CD4-positive, alpha-beta T cell treated with Interleukin-21 for 1 hour (primary cell): ENCODE measurements around the gene TMPRSS6.

Experiments
- DNase-seq: peaks from one replicate; pipeline ENCODE4 v3.0.0-alpha.2; 2020

Gene TMPRSS6

DNA sequence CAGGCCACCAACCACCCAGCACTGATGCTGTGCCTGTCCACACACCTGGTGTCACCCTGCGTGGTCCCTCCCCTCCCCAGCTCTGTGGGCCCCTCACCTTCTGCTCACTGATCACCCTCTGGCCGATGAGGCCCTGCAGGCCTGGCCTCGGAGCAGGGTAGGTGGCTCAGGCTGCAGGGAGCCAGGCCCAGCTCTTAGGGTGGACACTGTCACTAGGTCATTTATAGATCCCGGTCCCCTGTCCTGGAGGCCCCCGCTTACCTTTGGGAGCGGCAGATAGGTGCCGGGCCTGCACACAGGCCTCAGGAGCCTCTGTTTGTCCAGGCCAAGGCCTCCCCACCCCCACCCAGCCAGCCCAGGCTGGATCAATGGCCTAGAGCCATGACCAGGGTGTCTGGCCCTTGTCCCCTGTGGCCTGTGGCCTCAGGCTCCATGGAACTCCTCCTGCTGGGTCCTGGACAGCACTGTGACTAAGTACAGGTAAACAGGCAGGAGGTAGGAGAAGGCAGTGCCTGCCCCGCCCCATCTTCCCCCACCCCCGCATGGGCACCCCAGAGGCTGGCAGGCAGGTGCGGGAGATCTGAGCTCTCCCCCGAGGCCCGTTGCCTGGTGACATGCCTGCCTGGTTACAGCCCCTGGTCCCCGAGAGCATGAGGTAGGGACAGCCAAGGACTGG is at the start of gene TMPRSS6:
Gene TMPRSS6, minus strand, starts transcription at position 472 of the 676 bp plus-strand sequence. CDS start 6,296 bp downstream, outside the sequence.
- DNase-seq: no peak

DNA sequence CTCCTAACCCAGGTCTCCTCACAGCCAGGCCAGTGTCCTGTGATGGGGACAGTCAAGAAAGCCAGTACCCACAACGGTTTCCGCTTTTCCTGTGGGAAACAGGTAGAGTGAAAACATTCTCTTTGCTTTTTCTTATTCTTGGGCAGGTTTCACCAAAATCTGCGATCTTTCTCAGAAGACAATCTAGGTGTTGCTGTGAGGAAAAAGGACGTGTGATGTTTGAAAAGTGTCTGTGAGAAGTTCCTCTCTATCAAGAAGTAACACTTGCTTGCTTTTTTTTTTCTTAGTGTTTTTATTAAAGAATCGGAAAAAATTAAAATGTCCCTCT is 49.4 kb upstream of the TMPRSS6 start:
- DNase-seq: no peak

DNA sequence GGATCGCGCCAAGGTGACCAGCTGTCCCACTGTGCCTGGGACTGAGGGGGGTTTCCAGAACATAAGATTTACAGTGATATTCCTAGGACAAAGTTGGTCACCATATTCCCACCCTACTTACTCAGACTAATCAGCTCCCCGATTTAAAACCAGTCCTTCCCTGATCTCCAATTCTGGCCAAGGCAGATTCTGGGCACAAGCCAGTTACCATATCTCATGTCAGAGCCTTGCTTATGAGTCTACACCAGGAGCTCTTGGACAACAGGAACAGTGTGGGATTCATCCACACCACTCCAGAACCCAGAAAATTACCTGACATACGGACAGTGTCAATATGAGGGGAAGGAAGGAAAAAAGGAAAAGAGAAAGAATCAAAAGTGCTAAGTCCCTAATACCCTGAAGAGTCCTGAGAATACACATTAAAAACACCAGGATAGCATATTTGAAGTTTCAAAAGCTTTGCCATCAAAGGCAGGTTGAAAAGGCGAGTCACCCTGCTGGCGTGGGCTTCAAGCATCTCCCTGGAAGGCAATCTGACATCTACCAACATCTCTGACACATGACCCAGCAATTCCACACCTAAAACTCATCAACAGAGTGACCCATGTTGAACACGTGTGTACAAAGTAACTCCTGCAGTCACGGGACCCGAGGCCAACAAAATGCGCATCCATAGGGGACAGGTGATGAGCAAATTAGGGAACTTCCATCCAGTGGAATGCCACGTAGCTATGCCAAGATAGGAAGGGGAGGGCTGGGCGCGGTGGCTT is 48.2 kb upstream of the TMPRSS6 start:
- no peak for DNase-seq

DNA sequence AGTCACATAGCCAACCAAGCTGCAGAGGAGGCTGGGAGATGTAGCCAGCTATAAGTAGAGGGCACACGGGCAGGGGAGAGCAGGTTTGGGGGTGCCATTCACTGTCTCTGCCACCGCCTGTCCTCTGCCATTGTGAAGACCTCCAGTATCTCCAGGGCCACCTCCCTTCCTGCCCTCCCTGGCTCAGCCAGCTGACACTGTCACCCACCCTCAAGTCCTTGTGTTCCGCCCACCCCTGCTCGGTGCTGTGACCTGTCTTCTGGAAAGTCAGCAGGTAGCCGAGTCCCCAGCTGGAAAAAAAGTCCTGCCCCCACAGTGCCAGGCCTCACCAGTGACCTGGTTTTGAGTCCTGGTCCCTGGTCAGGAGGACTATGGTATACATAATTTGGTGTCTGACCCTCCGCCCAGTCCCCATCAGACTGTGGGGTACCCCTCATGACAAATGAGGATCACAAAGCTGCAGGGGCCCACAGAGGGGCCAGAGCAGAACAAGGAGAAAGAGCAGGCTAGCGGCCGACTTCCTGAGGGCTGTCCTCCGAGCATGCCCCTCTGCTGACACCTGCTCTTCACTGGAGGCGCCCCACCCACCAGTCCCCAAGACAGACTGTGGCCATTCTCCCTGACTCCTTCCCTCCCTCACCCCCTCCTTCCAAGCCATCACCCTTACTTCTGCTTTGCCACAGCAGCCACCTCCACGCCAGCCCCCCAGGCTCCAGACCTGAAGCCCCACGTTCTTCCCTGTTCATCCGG is 47.3 kb upstream of the TMPRSS6 start:
- DNase-seq: no peak

DNA sequence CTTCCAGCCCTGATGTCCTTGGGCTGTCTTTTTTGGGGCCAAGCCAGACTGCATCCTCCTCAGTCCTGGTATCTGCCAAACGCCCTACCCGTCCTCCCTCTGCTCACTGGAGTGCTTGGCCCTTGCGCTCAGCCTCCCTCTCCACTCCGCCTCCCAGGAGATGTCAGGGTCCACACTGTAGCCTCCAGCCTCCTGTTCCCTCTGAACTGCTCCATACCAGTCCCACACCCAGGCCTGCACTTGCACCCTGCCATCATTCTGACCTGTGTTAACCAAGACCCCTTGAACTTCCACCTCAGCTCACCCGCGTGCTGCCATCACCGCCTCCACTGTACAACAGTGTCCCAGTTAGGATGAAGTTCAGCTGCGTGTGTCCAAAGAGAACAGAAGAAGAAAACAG is 46.5 kb upstream of the TMPRSS6 start:
- no peak for DNase-seq

DNA sequence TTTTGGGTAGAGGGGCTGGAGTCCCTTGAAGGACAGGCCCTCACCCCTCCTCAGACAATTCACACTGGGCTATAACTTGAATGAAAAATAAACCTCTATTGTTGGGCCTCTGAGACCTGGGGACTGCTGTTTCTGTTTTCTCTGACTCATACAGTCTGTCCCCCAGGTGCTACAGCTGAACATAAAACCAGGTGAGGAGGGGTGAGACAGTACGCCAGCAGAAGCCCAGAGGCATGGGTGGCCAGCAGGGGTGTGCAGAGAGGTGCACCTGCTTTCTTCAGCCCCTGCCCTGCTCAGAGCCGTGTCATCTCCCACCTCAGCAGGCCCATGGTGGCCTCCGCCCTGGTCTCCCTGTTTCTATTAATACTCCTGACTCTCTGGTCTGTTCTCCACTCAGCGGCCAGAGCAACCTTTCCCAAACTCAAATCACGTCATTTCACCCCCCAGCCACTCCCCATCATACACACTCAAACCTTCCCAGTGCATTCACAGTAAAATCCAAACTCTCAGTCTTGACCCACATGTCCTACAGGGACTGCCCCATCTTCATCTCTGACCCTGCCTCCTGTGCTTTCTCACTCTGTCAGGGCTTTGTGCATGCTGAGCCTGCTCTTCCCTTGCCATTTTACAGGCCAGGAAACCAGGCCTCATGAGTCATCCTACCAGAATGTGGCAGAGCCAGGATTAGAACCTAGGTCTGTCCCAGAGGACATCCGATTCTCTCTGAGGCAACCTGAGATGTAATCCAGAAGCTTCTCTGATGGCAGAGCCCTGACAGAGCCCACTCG is 45.6 kb upstream of the TMPRSS6 start:
- no peak for DNase-seq

DNA sequence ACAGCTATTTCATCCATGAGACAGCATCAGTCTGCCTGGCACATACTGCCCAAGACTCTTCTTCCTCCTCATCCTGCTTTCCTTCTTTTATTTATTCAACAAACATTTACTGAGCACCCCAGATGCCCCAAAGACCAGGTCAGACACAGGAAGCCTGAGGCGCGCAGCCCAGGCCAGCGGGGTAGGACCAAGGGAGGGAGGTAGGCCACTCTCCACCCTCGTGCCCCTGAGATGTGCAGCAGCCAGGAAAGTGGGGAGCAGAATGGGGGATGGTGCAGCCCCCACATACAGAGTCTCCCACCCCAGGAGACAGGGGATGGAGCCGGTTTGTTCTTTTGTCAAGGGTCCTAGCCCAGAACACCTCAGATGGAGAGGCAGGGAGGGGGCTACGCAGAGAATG is 44.4 kb upstream of the TMPRSS6 start:
- no peak for DNase-seq

DNA sequence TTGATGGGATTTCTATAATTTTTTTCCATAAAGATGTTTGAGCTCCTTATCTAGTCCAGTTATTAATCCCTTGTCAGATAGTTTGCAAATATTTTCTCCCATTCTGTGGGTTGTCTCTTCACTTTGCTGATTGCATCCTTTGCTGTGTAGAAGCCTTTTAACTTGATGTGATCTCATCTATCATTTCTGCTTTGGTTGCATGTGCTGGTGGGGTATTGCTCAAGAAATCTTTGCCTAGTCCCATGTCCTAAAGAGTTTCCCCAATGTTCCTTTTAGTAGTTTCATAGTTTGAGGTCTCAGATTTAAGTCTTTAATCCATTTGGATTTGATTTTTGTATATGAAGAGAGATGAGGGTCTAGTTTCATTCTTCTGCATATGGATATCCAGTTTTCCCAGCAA is 41.9 kb upstream of the TMPRSS6 start:
- no peak for DNase-seq

DNA sequence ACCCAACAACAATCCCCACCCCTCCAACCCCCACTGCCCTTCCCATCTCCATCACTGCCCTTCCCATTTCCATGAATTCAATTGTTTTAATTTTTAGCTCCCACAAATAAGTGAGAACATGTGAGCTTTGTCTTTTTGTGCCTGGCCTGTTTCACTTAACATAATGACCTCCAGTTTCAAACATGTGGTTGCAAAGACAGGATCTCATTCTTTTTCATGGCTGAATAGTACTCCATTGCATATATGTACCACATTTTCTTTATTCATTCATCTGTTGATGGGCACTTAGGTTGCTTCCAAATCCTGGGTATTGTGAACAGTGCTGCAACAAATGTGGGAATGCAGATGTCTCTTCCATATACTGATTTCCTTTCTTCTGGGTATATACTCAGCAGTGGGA is 41.2 kb upstream of the TMPRSS6 start:
- DNase-seq: no peak

DNA sequence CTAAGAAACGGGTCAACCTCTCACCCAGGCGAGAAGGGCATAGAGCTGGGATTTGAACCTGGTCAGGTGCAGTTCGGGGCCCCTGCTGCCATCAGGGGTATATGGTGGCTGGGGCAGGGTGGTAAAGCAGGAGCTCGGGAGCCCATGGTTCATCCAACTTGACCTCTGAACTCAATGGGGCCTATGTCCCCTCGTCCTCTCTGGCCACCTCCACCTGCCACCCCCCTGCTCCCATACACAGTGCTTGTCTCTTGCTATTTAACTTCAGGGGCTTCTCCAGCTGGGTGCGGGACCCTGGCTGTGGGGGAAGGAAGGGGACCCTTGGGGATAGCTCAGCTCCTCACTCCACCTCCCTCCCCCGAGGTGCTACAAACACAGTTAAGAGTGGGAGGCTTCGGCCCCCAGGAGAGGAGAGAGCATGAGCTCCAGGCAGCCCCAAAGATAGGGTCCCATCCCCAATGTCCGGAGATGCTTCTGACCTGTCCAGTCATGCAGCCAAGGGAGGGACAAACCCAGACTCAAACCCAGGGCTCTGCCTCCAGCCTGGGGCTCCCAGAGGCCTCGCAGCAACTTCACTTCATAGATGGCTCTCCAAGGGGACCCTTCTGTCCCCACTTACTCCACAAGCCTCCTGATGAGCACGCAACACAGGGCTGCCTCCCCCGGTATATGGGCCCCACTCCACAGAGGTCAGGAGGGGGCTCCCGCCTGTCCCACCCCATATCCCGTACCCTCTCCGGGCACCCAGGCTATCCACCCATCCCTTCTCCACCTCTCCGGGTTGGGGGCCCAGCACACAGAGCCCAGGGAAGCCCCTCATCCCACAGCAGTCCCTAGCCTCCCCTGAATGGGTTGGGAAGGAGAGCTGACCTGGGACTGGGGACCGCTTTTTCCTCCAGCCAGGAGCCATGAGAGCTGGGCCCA is 39.5 kb upstream of the TMPRSS6 start:
- no peak for DNase-seq

DNA sequence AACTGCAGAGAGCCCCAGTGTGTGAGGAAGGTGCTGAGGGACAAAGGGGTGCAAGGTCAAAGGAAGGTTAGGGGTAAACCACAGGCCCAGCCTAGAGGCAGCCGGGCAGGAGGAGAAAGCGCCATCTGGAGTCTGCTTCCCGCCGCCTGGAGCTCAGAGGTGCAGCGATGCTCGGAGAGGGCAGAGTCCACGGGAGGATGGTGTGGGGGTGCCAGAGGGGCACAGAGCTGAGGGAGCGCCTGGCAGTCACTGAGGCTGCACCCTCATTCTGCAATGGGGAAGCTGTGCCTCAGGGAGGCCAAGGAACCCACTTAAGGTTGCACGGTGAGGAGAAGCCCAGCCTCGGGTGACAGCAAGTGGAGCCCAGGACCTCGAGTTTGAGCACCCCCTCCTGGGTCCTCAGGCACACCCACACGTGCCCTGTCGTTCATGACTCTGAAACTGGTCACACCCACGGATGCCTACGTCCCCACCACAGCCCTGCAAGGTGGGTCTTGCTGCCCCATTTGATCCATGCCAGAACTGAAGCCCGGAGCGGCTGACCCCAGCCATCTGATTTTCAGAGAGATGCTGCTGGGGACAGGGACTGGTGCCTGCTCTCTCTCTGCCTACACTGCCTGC is 38.6 kb upstream of the TMPRSS6 start:
- DNase-seq: peak; percentile 62

DNA sequence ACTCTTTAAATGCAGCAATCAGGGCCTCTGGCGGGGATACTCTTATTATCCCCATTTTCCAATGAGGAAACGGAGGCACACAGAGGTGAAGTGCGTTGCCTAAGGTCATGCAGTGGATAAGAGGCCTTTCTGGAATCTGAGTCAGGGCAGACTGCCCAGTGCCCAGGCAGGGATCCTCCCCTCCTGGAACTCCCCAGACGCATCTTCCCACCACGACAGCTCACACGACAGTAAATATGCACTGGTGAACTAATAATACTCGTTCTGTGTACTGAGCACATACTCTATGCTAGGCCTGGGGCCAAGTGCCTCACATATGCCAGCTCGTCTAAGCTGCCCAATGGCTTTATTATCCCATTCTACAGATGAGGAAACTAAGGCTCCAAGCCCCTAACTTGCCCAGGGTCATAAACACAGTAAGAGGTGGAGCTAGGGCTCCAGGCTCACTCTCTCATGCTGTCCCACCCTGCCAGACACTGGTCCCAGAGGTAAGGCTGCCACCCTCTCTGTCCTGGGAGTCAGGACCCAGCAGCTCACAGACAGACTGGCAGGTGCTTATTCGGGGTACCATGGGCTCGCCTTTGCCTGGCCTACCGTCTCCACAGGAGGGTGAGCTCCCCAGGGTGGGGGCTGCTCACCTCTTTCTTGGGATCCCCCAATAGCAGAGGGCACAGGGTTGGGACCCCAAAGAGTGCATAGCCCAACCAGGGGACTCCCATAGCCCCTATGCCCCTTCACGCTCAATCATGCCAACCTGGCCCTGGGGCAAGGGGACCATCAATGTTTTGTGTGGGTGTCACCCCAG is 37.9 kb upstream of the TMPRSS6 start:
- DNase-seq: peak; percentile 53

DNA sequence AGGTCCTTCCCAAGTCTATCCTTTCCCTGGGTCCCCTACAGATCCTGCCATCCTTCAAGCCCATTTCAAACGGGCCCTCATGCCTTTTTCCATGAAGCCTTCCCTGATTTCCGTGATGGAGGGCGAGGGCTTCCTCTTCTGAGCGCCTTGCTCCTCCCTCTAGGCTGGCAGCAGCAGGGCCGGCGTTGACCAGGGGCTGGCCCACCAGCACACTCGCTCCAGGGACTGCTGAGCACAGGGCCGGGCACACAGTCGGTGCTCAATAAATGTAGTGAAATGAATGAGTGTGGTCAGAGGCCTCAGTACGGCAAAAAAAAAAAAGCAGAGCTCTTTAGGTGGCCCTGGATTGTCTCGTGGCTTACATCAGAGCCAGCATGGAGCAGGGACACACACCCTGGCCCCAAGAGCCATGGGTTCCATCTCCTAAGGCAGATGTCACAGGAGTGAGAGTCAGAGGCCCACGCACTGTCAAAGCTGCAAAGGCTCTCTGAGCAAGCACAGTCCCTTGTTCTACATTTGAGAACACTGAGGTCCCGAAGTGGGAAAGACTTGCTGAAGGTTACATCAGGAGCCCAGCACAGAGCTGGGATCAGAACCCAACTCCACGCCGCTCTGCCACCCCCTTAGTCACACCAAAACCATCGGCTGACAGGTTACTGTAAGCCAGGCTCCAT is 37.1 kb upstream of the TMPRSS6 start:
- DNase-seq: no peak

DNA sequence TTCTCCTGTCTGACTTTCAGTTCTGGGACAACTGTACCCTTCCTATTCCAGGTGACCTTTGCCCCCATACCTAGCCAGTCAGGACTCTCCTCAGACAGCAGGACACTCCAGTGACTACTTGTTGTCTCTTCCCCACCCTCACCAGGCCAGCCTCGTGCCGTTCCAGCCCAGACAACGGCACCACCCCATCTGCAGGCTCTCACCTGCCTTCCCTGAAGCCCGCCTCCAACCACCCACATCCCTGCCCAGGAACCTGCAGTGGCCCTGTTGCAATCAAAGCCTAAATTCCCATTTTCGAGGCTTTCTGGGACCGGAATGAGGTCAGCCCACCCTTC is 36.5 kb upstream of the TMPRSS6 start:
- DNase-seq: no peak

DNA sequence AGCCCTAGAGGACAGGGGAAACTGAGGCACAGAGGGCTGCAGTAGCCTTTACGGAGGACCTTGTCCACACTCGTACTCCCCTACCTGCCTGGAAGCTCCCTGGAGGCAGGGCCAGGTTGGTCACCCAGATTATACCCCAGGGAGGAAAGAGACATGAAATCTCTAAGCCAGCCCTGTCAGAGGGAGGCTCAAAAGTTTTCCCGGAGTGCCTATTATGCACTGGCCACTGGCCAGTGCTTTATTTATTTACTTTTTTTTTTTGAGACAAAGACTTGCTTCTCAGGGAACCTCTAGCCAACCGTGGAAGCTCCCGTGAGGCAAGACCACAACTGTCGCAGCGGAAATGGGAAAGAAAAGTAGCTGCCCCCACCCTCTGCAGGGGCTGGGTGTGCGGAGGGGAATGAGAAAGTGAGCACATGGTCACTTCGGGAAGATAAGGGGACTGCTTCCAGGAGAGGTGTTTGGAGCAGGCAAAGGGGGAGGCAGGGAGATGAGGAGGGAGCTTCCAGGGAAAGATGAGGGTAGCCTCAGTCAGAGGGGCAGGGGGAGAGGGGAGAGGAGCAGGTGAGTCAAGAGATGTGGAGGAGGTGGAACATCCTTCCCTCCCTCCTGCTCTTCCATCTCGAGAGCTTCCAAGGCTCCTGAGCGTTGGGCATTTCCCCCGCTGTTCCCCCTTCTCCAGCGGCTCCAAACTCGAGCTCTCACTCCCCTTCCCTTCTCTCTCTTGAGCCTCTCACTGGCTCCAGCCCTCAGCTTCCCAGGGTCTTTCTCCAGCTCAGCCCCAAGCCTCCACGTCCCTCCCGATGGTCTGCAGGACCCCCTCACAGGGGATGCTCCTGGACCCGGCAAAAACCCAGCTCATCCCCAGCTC is 35.9 kb upstream of the TMPRSS6 start:
- no peak for DNase-seq

DNA sequence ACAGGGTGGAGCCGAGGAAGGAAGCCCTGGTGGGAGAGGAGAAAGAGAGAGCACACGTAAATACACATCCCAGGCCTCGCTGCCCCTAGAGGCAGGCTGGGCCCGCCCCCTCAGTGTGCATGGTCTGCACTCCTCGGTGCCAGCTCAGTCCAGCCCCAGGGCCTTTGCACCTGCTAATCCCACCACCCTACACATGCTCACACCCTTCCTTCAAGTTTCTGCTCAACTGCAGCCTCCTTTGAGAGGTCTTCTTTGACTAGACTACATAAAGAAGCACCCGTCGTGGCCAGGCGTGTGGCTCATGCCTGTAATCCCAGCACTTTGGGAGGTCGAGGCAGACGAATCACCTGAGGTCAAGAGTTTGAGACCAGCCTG is 34.7 kb upstream of the TMPRSS6 start:
- no peak for DNase-seq

DNA sequence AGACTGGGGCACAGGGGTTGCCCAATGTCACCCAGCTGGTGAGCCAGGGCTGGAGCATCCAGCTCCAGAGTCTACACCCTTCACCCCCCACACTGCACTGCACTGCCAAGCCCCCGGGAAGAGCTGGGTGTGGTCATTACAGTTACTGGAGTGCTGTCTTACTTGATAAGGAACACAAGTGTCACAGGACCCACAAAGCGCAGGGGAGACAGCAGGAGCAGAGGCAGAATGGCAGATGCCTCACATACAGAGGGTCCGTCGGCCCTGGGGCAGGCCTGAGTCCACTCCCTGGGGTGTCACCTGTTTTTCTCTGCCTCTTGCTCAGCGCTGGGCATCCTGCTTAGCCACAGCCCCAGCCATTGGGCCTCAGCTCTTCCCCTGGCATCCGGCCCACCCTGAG is 32.5 kb upstream of the TMPRSS6 start:
- no peak for DNase-seq

DNA sequence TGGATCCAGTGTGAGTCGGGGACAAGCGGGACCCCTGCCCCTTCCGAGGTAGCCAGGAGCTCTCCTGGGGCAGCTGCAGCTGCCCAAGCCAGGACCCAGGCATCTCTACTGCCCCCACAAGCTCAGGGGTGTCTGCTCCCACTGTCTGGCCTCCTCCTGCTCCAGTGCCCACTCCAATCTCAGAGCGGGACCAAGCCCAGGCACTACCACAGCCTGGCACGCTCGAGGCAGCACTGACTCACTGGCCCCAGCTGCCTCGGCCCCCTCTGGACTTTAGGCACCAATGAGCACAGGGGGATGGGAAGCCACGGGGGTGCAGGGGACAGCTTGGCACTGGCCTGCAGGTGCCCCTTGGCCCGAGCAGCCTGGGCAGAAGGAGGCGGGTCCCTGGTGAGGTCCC is 32.0 kb upstream of the TMPRSS6 start:
- DNase-seq: no peak

DNA sequence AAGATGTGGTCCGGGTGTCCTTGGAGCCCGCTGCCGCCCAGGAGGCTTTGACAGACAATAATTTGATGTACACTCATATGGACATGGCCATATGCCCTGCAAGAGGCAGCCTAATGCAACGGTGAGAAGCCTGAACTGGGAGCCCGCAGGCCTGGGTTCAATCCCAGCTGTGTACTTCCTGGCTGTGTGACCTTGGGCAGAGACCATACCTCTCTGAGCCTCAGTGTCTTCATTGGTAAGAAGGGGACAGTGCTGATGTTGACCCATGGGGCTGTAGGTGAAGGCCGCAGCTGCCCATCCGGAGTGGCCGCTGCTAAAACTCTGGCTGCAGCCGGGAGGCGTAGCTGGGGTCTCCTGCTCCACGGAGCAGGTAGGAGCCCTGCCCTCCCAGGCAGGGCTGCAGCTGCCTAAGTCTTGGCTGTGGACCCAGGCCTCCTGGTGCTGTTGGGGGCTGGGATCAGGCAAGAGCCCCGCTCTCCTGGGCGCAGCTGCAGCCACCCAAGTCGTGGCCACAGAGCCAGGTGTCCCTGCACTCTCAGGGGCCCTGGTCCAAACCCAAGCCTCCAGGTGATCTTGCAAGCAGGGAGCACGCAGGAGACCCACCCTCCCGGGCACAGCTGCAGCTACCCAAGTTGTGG is 31.3 kb upstream of the TMPRSS6 start:
- DNase-seq: no peak
